Activated naive CD4-positive, alpha-beta T cell treated with anti-CD3 and anti-CD28 coated beads, Interleukin-2, amount 50 U/mL, for 72 hours (primary cell): Measurements from ENCODE around the gene SLC24A3. TPM values are rescaled to one million over a fixed set of nuclear protein-coding genes. Genes with fewer than 3 reads are reported as not detected.

ENCODE experiments used
- ATAC-seq, 2 donors: fragments of 150-1000 bp; cut with Tn5 transposase; 2 replicates each; pipeline ENCODE4 v1.10.0; 2021; ENCODE audit warnings: mild to moderate bottlenecking in 2 of 2, moderate library complexity in 2 of 2
- DNase-seq, 2 donors: peaks; one replicate each; pipeline ENCODE4 v3.0.0; 2021 to 2022; ENCODE audit warnings: low spot score in 2 of 2
- H3K27ac Mint-ChIP-seq, 2 donors: one replicate each; pipeline ENCODE4 v1.8.0; 2022; ENCODE audit warnings: mild to moderate bottlenecking in 2 of 2, mixed read lengths in 2 of 2
- H3K36me3 Mint-ChIP-seq, 2 donors: one replicate each; pipeline ENCODE4 v1.8.0; 2022; ENCODE audit warnings: mixed read lengths in 2 of 2
- H3K9me3 Mint-ChIP-seq, 2 donors: one replicate each; pipeline ENCODE4 v1.8.0; 2022; ENCODE audit warnings: mixed read lengths in 2 of 2
- total RNA-seq, 2 donors: library from RNA; stranded (reverse); gene quantifications; one replicate each; pipeline ENCODE4 v1.2.3, GENCODE V29; 2022

The SLC24A3 gene
- total RNA-seq, 2 donors from 2014 or later = not detected

GRCh38 chr20:19593762-19594161 is 381.3 kb downstream of the SLC24A3 start:
- Mint-ChIP-seq H3K36me3 (no peaks in the 10 kb centered on the region), H3K27ac (no peak overlapping the region), H3K9me3 (peaks cover 0 to 4% of the 10 kb centered on the region in 2 donors)
- DNase-seq = no peak
- no peak for ATAC-seq

GRCh38 chr20:19594896-19595295 is 382.5 kb downstream of the SLC24A3 start:
- no peak for ATAC-seq
- Mint-ChIP-seq H3K27ac (no peak overlapping the region), H3K9me3 (peaks cover 0 to 4% of the 10 kb centered on the region in 2 donors), H3K36me3 (no peaks in the 10 kb centered on the region)
- DNase-seq = no peak

- no peak overlapping the region for H3K27ac Mint-ChIP-seq
- ATAC-seq (no peak), DNase-seq (no peak)
- H3K9me3 Mint-ChIP-seq = peaks cover 0 to 4% of the 10 kb centered on the region in 2 donors
- H3K36me3 Mint-ChIP-seq = no peaks in the 10 kb centered on the region
Measured at GRCh38 chr20:19598117-19598850, 385.8 kb downstream of the SLC24A3 start.

GRCh38 chr20:19599200-19599599 is 386.8 kb downstream of the SLC24A3 start:
- Mint-ChIP-seq H3K36me3 (no peaks in the 10 kb centered on the region), H3K27ac (no peak overlapping the region), H3K9me3 (peaks cover 0 to 4% of the 10 kb centered on the region in 2 donors)
- DNase-seq = no peak
- no peak for ATAC-seq

GRCh38 chr20:19600042-19600441 is 387.6 kb downstream of the SLC24A3 start:
- ATAC-seq (no peak), DNase-seq (no peak)
- H3K36me3 Mint-ChIP-seq = no peaks in the 10 kb centered on the region
- no peaks in the 10 kb centered on the region for H3K9me3 Mint-ChIP-seq
- no peak overlapping the region for H3K27ac Mint-ChIP-seq

- Mint-ChIP-seq H3K36me3 (no peaks in the 10 kb centered on the region), H3K9me3 (no peaks in the 10 kb centered on the region), H3K27ac (no peak overlapping the region)
- no peak for ATAC-seq
- DNase-seq = no peak
Measured at GRCh38 chr20:19601126-19601810, 388.8 kb downstream of the SLC24A3 start.

- no peak for DNase-seq
- H3K27ac Mint-ChIP-seq = no peak overlapping the region
- ATAC-seq = no peak
- H3K36me3 Mint-ChIP-seq = no peaks in the 10 kb centered on the region
- H3K9me3 Mint-ChIP-seq = peaks cover 0 to 2% of the 10 kb centered on the region in 2 donors
Measured at GRCh38 chr20:19602675-19603375, 390.4 kb downstream of the SLC24A3 start.

GRCh38 chr20:19603376-19603750 is 390.9 kb downstream of the SLC24A3 start:
- no peak for DNase-seq
- H3K27ac Mint-ChIP-seq = no peak overlapping the region

GRCh38 chr20:19605786-19606485 is 393.5 kb downstream of the SLC24A3 start:
- DNase-seq (no peak), ATAC-seq (no peak)
- Mint-ChIP-seq H3K27ac (no peak overlapping the region), H3K9me3 (peaks cover 0 to 5% of the 10 kb centered on the region in 2 donors), H3K36me3 (no peaks in the 10 kb centered on the region)

More at GRCh38 chr20:19603376-19603750, 390.9 kb downstream of the SLC24A3 start:
- peaks cover 0 to 5% of the 10 kb centered on the region in 2 donors for H3K9me3 Mint-ChIP-seq
- no peak for ATAC-seq
- H3K36me3 Mint-ChIP-seq = no peaks in the 10 kb centered on the region

- DNase-seq = no peak
- H3K27ac Mint-ChIP-seq = no peak overlapping the region
- ATAC-seq = no peak
- H3K36me3 Mint-ChIP-seq = no peaks in the 10 kb centered on the region
- H3K9me3 Mint-ChIP-seq = peaks cover 0 to 5% of the 10 kb centered on the region in 2 donors
Measured at GRCh38 chr20:19609642-19610223, 397.3 kb downstream of the SLC24A3 start.

- DNase-seq (no peak), ATAC-seq (no peak)
- Mint-ChIP-seq H3K9me3 (no peaks in the 10 kb centered on the region), H3K27ac (no peak overlapping the region), H3K36me3 (no peaks in the 10 kb centered on the region)
Measured at GRCh38 chr20:19615629-19616028, 403.2 kb downstream of the SLC24A3 start.

- no peak for ATAC-seq
- H3K9me3 Mint-ChIP-seq = no peaks in the 10 kb centered on the region
Measured at GRCh38 chr20:19616081-19616480, 403.6 kb downstream of the SLC24A3 start.

GRCh38 chr20:19616620-19617019 is 404.2 kb downstream of the SLC24A3 start:
- Mint-ChIP-seq H3K36me3 (no peaks in the 10 kb centered on the region), H3K9me3 (no peaks in the 10 kb centered on the region), H3K27ac (no peak overlapping the region)
- ATAC-seq (no peak), DNase-seq (no peak)

More at GRCh38 chr20:19616081-19616480, 403.6 kb downstream of the SLC24A3 start:
- Mint-ChIP-seq H3K27ac (no peak overlapping the region), H3K36me3 (no peaks in the 10 kb centered on the region)
- no peak for DNase-seq

GRCh38 chr20:19617256-19617655 is 404.8 kb downstream of the SLC24A3 start:
- Mint-ChIP-seq H3K9me3 (no peaks in the 10 kb centered on the region), H3K36me3 (no peaks in the 10 kb centered on the region), H3K27ac (no peak overlapping the region)
- ATAC-seq (no peak), DNase-seq (no peak)

GRCh38 chr20:19618711-19619110 is 406.3 kb downstream of the SLC24A3 start:
- Mint-ChIP-seq H3K27ac (no peak overlapping the region), H3K9me3 (peaks cover 0 to 6% of the 10 kb centered on the region in 2 donors), H3K36me3 (no peaks in the 10 kb centered on the region)
- ATAC-seq (no peak), DNase-seq (no peak)

GRCh38 chr20:19619904-19620430 is 407.5 kb downstream of the SLC24A3 start:
- H3K36me3 Mint-ChIP-seq = peaks cover 0 to 5% of the 10 kb centered on the region in 2 donors
- peaks cover 7 to 15% of the 10 kb centered on the region in 2 donors for H3K9me3 Mint-ChIP-seq
- H3K27ac Mint-ChIP-seq = no peak overlapping the region
- DNase-seq (no peak), ATAC-seq (no peak)
